SK-N-SH (cell line): ENCODE measurements around the gene MARF1. TPM values are rescaled to one million over a fixed set of nuclear protein-coding genes. Genes with fewer than 3 reads are reported as not detected.

Experiments used
- CTCF ChIA-PET: fragments of 300-600, 350-600 bp; formaldehyde crosslinking; extraction: SDS; loops from one replicate; lab custom pipeline; 2021; lab: Yijun Ruan, JAX
- POLR2A ChIA-PET: fragments of 350-600 bp; sonication (Branson Sonifier 250); formaldehyde crosslinking; extraction: SDS; loops from one replicate; lab custom pipeline; 2020; ENCODE audit warnings: antibody characterized with exemption, inconsistent platforms; lab: Yijun Ruan, JAX
- DNase-seq: peaks from one replicate; pipeline ENCODE4 v3.0.0; 2012
- H2AFZ ChIP-seq: fragments of 200-600 bp; sonication (generic); 2 replicates; pipeline ENCODE4 v1.8.1; 2016; ENCODE audit warnings: antibody characterized with exemption, mild to moderate bottlenecking, low read depth
- H3F3A ChIP-seq: fragments of 200-600 bp; sonication (generic); replicated peaks from 2 replicates; pipeline ENCODE3; 2016; ENCODE audit warnings: antibody characterized with exemption, mild to moderate bottlenecking; ENCODE audit not compliant: insufficient read depth
- H3K27ac ChIP-seq, 2 experiments: fragments of 200-500 bp in 1 of 2; fragments of 200-600 bp in 1 of 2; sonication (Bioruptor generic) in 1 of 2; sonication (generic), shearing (Covaris generic) in 1 of 2; 2 replicates each; pipeline versions ENCODE4 v1.5.1 to v1.6.1; 2014 to 2016; ENCODE audit warnings: low read depth in 2 of 2, inconsistent platforms in 1 of 2, low read length in 1 of 2, mild to moderate bottlenecking in 1 of 2, mixed read lengths in 1 of 2
- H3K27me3 ChIP-seq: fragments of 200-600 bp; sonication (generic), shearing (Covaris generic); 2 replicates; pipeline ENCODE4 v1.6.1; 2016; ENCODE audit warnings: mixed run types; ENCODE audit not compliant: insufficient read depth
- H3K36me3 ChIP-seq, 2 experiments: fragments of 200-500 bp in 1 of 2; fragments of 200-600 bp in 1 of 2; sonication (Bioruptor generic) in 1 of 2; sonication (generic) in 1 of 2; replicated peaks in 1 of 2; 2 replicates each; pipeline versions ENCODE3 to v1.5.1; 2014 to 2016; ENCODE audit warnings: low read length in 1 of 2, mild to moderate bottlenecking in 1 of 2; ENCODE audit not compliant: insufficient read depth in 2 of 2, control insufficient read depth in 1 of 2
- H3K4me1 ChIP-seq, 2 experiments: fragments of 200-500 bp in 1 of 2; fragments of 200-600 bp in 1 of 2; sonication (Bioruptor generic) in 1 of 2; sonication (generic), shearing (Covaris generic) in 1 of 2; 2 replicates each; pipeline versions ENCODE4 v1.5.1 to v1.6.1; 2014 to 2016; ENCODE audit warnings: low read depth in 1 of 2, low read length in 1 of 2, mixed run types in 1 of 2; ENCODE audit not compliant: insufficient read depth in 2 of 2, control insufficient read depth in 1 of 2
- H3K4me2 ChIP-seq: fragments of 200-600 bp; sonication (generic), shearing (Covaris generic); 2 replicates; pipeline ENCODE4 v1.6.1; 2017; ENCODE audit warnings: mixed run types
- H3K4me3 ChIP-seq, 2 experiments: fragments of 200-500 bp in 1 of 2; fragments of 200-600 bp in 1 of 2; sonication (Bioruptor generic) in 1 of 2; sonication (generic), shearing (Covaris generic) in 1 of 2; 2 replicates each; pipeline versions ENCODE4 v1.5.1 to v1.8.1; 2014 to 2016; ENCODE audit warnings: low read depth in 2 of 2, inconsistent platforms in 1 of 2, low read length in 1 of 2, mild to moderate bottlenecking in 1 of 2, mixed read lengths in 1 of 2, moderate library complexity in 1 of 2
- H3K79me2 ChIP-seq: fragments of 200-600 bp; sonication (generic); 2 replicates; pipeline ENCODE4 v1.8.1; 2017; ENCODE audit warnings: mild to moderate bottlenecking; ENCODE audit not compliant: insufficient read depth
- H3K9ac ChIP-seq: fragments of 200-600 bp; sonication (generic); 2 replicates; pipeline ENCODE4 v1.6.1; 2017; ENCODE audit warnings: mixed run types
- H3K9me2 ChIP-seq: fragments of 200-600 bp; sonication (generic); 2 replicates; pipeline ENCODE4 v1.6.1; 2017; ENCODE audit warnings: mixed run types
- H3K9me3 ChIP-seq: fragments of 200-600 bp; sonication (generic); 2 replicates; pipeline ENCODE4 v1.6.1; 2017; ENCODE audit warnings: mixed run types, mild to moderate bottlenecking, moderate library complexity
- H4K20me1 ChIP-seq: fragments of 200-600 bp; sonication (generic); 2 replicates; pipeline ENCODE4 v1.6.1; 2017; ENCODE audit warnings: mild to moderate bottlenecking, mixed run types; ENCODE audit not compliant: insufficient read depth
- CHD2 ChIP-seq: fragments of 150-350 bp; IDR thresholded peaks from 2 replicates; pipeline ENCODE4 v1.6.1; 2018; ENCODE audit warnings: low read length; ENCODE audit not compliant: partially characterized antibody
- FOXJ3 ChIP-seq: sonication (generic); formaldehyde crosslinking; IDR thresholded peaks from 2 replicates; pipeline ENCODE4 v1.5.1; 2020; ENCODE audit warnings: mild to moderate bottlenecking, missing genetic modification reagents
- JUND ChIP-seq: IDR thresholded peaks from 2 replicates; pipeline ENCODE4 v1.4.0; 2012
- NFIC ChIP-seq: IDR thresholded peaks from 2 replicates; pipeline ENCODE4 v1.4.0; 2012; ENCODE audit warnings: borderline replicate concordance
- POLR2AphosphoS5 ChIP-seq: IDR thresholded peaks from 2 replicates; pipeline ENCODE4 v1.6.1; 2012; ENCODE audit warnings: low read depth, low read length
- SMC3 ChIP-seq: IDR thresholded peaks from 2 replicates; pipeline ENCODE4 v1.6.1; 2012; ENCODE audit warnings: low read depth, low read length, improper control_type of control experiment
- TAF1 ChIP-seq: IDR thresholded peaks from 2 replicates; pipeline ENCODE4 v1.6.1; 2012; ENCODE audit warnings: low read depth, mild to moderate bottlenecking, low read length, moderate library complexity, borderline replicate concordance
- WGBS: methylation state at CpG from one replicate; pipeline ENCODE4 v1.1.6; 2017; ENCODE audit warnings: low lambda C conversion rate; 5-methylcytosine and 5-hydroxymethylcytosine counted together
- polyA plus RNA-seq, 3 experiments: library from polyadenylated mRNA; depleted of rRNA; stranded (reverse); fragments of >200 nt; gene quantifications; 2 replicates each; pipeline ENCODE4 v1.2.3, GENCODE V29; 2012
- TF ChIP-seq, protein P1 (sequence below): IDR thresholded peaks from 2 replicates; pipeline ENCODE4 v1.6.1; 2012; ENCODE audit warnings: mild to moderate bottlenecking, low read depth, low read length, moderate library complexity
- TF ChIP-seq, protein P2 (sequence below): IDR thresholded peaks from 2 replicates; pipeline ENCODE4 v1.4.0; 2012; ENCODE audit warnings: low read depth, borderline replicate concordance
- TF ChIP-seq, protein P3 (sequence below): fragments of 150-350 bp; IDR thresholded peaks from 2 replicates; pipeline ENCODE4 v1.6.1; 2016; ENCODE audit warnings: mild to moderate bottlenecking, low read depth, low read length
- TF ChIP-seq, protein P4 (sequence below): IDR thresholded peaks from 2 replicates; pipeline ENCODE4 v1.4.0; 2012; ENCODE audit warnings: low read depth, borderline replicate concordance

MARF1 gene
- polyA plus RNA-seq, 1 of the 3 experiments (the other 2 are of a cell fraction): 10.3 TPM

DNA sequence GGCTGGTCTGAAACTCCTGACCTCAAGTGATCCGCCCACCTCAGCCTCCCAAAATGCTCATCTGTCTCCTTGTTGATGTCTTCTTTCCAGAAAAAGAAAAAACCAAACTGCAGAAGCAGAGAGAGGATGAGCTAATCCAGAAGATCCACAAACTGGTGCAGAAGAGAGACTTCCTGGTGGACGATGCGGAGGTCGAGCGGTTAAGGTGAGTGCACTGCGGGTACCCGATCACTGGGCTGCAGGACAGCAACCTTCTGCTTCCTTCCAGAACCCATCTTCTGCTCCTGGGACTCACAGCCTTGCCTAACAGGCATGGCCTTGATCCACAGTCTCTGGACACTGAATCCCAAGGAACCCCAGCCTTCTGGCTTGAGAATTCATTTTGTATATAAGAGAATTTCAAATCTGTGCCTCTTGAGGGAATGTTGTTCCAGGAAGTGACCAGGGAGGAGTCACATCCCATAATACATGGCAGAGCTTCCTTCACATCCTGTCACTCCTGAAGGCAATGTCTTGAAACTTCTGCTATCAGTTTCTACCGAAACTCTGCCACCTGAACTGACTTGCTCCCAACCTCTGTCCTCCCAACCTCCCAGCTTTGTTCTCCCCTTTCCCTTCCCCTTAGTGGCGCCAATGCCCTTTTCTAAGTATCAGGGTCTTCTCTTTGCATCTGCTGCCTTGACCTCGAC is 61.7 kb downstream of the MARF1 start:
- Histone ChIP-seq H4K20me1 (no peaks in the 10 kb centered on the region), H3K4me1 (no peaks in the 10 kb centered on the region), H3K27ac (no peak overlapping the region), H3K4me2 (no peak overlapping the region), H3K9me3 (peaks cover 10% of the 10 kb centered on the region), H3K27me3 (no peaks in the 10 kb centered on the region), H3K9ac (no peak overlapping the region), H3K79me2 (no peaks in the 10 kb centered on the region), H3F3A (no peaks in the 10 kb centered on the region), H2AFZ (no peak overlapping the region), H3K9me2 (no peaks in the 10 kb centered on the region), H3K36me3 (peaks cover 12 to 24% of the 10 kb centered on the region in 2 experiments), H3K4me3 (no peak overlapping the region)
- ChIA-PET POLR2A (no interaction called here), CTCF (no interaction called here)
- WGBS: 94% methylated on average over 10 of the region's 10 CpGs
- no peak for DNase-seq
- no peak for TF ChIP-seq JUND
- TF ChIP-seq, protein P1, sequence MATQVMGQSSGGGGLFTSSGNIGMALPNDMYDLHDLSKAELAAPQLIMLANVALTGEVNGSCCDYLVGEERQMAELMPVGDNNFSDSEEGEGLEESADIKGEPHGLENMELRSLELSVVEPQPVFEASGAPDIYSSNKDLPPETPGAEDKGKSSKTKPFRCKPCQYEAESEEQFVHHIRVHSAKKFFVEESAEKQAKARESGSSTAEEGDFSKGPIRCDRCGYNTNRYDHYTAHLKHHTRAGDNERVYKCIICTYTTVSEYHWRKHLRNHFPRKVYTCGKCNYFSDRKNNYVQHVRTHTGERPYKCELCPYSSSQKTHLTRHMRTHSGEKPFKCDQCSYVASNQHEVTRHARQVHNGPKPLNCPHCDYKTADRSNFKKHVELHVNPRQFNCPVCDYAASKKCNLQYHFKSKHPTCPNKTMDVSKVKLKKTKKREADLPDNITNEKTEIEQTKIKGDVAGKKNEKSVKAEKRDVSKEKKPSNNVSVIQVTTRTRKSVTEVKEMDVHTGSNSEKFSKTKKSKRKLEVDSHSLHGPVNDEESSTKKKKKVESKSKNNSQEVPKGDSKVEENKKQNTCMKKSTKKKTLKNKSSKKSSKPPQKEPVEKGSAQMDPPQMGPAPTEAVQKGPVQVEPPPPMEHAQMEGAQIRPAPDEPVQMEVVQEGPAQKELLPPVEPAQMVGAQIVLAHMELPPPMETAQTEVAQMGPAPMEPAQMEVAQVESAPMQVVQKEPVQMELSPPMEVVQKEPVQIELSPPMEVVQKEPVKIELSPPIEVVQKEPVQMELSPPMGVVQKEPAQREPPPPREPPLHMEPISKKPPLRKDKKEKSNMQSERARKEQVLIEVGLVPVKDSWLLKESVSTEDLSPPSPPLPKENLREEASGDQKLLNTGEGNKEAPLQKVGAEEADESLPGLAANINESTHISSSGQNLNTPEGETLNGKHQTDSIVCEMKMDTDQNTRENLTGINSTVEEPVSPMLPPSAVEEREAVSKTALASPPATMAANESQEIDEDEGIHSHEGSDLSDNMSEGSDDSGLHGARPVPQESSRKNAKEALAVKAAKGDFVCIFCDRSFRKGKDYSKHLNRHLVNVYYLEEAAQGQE: no peak
- no peak for TF ChIP-seq TAF1
- TF ChIP-seq FOXJ3 (CRISPR knock-in tag): no peak
- TF ChIP-seq POLR2AphosphoS5: no peak
- no peak for TF ChIP-seq SMC3
- no peak for TF ChIP-seq CHD2
- TF ChIP-seq, protein P2, sequence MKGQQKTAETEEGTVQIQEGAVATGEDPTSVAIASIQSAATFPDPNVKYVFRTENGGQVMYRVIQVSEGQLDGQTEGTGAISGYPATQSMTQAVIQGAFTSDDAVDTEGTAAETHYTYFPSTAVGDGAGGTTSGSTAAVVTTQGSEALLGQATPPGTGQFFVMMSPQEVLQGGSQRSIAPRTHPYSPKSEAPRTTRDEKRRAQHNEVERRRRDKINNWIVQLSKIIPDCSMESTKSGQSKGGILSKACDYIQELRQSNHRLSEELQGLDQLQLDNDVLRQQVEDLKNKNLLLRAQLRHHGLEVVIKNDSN: no peak
- TF ChIP-seq NFIC: no peak
- TF ChIP-seq, protein P3, sequence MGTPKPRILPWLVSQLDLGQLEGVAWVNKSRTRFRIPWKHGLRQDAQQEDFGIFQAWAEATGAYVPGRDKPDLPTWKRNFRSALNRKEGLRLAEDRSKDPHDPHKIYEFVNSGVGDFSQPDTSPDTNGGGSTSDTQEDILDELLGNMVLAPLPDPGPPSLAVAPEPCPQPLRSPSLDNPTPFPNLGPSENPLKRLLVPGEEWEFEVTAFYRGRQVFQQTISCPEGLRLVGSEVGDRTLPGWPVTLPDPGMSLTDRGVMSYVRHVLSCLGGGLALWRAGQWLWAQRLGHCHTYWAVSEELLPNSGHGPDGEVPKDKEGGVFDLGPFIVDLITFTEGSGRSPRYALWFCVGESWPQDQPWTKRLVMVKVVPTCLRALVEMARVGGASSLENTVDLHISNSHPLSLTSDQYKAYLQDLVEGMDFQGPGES: no peak
- TF ChIP-seq, protein P4, sequence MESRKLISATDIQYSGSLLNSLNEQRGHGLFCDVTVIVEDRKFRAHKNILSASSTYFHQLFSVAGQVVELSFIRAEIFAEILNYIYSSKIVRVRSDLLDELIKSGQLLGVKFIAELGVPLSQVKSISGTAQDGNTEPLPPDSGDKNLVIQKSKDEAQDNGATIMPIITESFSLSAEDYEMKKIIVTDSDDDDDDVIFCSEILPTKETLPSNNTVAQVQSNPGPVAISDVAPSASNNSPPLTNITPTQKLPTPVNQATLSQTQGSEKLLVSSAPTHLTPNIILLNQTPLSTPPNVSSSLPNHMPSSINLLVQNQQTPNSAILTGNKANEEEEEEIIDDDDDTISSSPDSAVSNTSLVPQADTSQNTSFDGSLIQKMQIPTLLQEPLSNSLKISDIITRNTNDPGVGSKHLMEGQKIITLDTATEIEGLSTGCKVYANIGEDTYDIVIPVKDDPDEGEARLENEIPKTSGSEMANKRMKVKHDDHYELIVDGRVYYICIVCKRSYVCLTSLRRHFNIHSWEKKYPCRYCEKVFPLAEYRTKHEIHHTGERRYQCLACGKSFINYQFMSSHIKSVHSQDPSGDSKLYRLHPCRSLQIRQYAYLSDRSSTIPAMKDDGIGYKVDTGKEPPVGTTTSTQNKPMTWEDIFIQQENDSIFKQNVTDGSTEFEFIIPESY: no peak
